GM12874 (cell line): ENCODE results near the gene UNC13C.

ENCODE experiments used
- CTCF ChIP-seq: IDR thresholded peaks from 2 replicates; pipeline ENCODE4 v1.5.1; 2011; ENCODE audit warnings: low read depth, mild to moderate bottlenecking, control low read depth, low read length, moderate library complexity; ENCODE audit not compliant: insufficient read depth

Gene UNC13C

GRCh38 chr15:54410481-54410880, 432.2 kb downstream of the UNC13C start:
- no peak for TF ChIP-seq CTCF

DNA sequence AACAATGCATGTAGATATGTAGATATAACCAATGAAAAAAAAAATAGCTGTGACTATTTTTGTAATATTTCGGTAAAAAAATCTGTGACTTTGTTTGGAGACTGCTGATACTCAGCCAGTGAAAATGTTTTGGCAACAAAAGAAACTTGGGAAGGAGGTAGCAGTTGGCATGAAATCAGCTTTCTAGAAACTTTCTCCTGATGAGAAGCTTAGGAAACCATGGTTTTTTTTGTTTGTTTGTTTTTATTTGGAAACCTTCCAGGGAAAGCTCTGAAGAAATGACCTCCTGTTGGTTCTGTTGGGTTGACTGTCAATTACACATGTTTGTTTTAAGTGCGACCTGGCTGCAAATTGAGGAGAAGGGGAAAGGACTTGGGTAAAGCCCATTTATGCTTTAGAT, 445.9 kb downstream of the UNC13C start:
- no peak for TF ChIP-seq CTCF

- TF ChIP-seq CTCF, result no peak
Measured at GRCh38 chr15:54428596-54428995, 450.4 kb downstream of the UNC13C start.

- TF ChIP-seq CTCF, result no peak
Measured at GRCh38 chr15:54456413-54456812, 478.2 kb downstream of the UNC13C start.

DNA sequence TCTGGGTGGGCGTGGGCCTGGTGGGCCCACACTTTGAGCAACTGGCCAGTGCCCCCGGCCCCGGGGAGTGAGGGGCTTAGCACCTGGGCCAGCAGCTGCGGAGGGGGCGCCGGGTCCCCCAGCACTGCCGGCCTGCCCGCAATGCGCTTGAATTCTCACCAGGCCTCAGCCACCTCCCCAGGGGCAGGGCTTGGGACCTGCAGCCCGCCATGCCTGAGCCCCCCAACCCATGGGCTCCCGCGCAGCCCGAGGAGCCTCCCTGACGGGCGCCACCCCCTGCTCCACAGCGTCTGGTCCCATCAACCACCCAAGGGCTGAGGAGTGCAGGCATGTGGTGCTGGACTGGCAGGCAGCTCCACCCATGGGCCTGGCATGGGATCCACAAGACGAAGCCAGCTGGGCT, 484.3 kb downstream of the UNC13C start:
- TF ChIP-seq CTCF, result no peak

GRCh38 chr15:54481819-54482218, 503.6 kb downstream of the UNC13C start:
- no peak for TF ChIP-seq CTCF

- TF ChIP-seq CTCF, result no peak
Measured at GRCh38 chr15:54482251-54482650, 504.0 kb downstream of the UNC13C start.

- no peak for TF ChIP-seq CTCF
Measured at GRCh38 chr15:54500330-54500729, 522.1 kb downstream of the UNC13C start.
